ENCODE measurements around the gene ANO1.

ANO1 gene

GRCh38 chr11:70220920-70221319 lies 142.8 kb downstream of the ANO1 start:
- DNase-seq = no peak

GRCh38 chr11:70225681-70226177 lies 147.6 kb downstream of the ANO1 start:
- DNase-seq = no peak

GRCh38 chr11:70226183-70226582 lies 148.1 kb downstream of the ANO1 start:
- DNase-seq = no peak

- no peak for DNase-seq
Observed at GRCh38 chr11:70226967-70227366, 148.8 kb downstream of the ANO1 start.

- DNase-seq = no peak
Observed at GRCh38 chr11:70229737-70230136, 151.6 kb downstream of the ANO1 start.

- DNase-seq = no peak
Observed at GRCh38 chr11:70230151-70230839, 152.2 kb downstream of the ANO1 start.

- no peak for DNase-seq
Observed at GRCh38 chr11:70230840-70231710, 153.0 kb downstream of the ANO1 start.

- DNase-seq = no peak
Observed at GRCh38 chr11:70233034-70233433, 154.9 kb downstream of the ANO1 start.

GRCh38 chr11:70233511-70233934 lies 155.4 kb downstream of the ANO1 start:
- no peak for DNase-seq

- DNase-seq = no peak
Observed at GRCh38 chr11:70233962-70234361, 155.8 kb downstream of the ANO1 start.
